ENCODE results near the gene TRIM10.

Gene TRIM10

DNA sequence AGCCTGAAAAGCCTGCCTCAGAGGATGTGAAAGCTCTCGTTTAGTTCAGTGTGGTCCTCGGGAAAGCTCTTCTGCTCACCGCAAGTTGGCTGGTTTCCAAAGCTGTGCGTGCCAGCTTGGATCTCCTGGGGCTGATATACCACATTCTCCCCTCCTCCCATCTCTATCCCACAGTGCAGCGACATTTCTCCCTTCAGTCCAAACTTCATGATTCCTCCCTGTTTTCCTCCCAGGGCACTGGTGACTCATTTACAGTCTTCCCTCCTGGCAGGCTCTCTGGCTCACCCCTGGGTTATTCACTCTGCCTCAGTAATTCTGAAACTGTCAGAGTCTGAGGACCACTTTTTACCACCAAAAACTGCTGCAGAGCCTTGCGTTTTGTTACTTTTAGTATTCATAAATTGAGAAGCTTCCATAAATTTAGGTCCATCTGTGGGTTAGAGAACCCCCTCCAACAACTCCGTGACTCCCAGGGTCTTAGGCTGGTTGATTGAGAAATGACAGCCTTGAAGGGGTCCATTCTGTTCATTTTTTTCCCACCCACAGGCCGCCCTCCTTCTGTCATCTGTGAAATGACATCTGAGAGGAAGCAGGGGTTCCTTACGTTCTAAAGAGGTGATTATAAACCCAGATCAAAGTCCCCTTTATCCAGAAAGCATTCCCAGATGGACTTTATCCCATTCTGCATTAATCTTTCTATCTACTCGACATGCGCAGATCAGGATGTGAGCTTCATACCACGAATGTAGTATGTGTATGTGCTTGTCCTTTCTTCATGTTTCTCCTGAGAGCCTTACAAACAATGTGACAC lies 6.1 kb downstream of the TRIM10 start:
- TF ChIP-seq, protein P1, sequence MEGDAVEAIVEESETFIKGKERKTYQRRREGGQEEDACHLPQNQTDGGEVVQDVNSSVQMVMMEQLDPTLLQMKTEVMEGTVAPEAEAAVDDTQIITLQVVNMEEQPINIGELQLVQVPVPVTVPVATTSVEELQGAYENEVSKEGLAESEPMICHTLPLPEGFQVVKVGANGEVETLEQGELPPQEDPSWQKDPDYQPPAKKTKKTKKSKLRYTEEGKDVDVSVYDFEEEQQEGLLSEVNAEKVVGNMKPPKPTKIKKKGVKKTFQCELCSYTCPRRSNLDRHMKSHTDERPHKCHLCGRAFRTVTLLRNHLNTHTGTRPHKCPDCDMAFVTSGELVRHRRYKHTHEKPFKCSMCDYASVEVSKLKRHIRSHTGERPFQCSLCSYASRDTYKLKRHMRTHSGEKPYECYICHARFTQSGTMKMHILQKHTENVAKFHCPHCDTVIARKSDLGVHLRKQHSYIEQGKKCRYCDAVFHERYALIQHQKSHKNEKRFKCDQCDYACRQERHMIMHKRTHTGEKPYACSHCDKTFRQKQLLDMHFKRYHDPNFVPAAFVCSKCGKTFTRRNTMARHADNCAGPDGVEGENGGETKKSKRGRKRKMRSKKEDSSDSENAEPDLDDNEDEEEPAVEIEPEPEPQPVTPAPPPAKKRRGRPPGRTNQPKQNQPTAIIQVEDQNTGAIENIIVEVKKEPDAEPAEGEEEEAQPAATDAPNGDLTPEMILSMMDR (IDR thresholded peaks at IDR 0.05; ENCODE audit: poor library complexity, severe bottlenecking), result no peak
- Histone ChIP-seq H3K4me3 (ENCODE audit: severe bottlenecking) (no peak overlapping the region), H3K27ac (ENCODE audit: poor library complexity, severe bottlenecking) (peak overlapping the region; percentile 59), H3K9me3 (ENCODE audit: severe bottlenecking) (no peaks in the 10 kb centered on the region), H3K36me3 (ENCODE audit: low read depth) (no peaks in the 10 kb centered on the region), H3K4me1 (ENCODE audit: insufficient read depth, poor library complexity, severe bottlenecking) (peaks cover 23% of the 10 kb centered on the region), H3K27me3 (ENCODE audit: insufficient read depth, poor library complexity, severe bottlenecking) (no peaks in the 10 kb centered on the region)
- ATAC-seq (ENCODE audit: low read depth), result peak; percentile 92
- no peak for DNase-seq (ENCODE audit: low spot score)

DNA sequence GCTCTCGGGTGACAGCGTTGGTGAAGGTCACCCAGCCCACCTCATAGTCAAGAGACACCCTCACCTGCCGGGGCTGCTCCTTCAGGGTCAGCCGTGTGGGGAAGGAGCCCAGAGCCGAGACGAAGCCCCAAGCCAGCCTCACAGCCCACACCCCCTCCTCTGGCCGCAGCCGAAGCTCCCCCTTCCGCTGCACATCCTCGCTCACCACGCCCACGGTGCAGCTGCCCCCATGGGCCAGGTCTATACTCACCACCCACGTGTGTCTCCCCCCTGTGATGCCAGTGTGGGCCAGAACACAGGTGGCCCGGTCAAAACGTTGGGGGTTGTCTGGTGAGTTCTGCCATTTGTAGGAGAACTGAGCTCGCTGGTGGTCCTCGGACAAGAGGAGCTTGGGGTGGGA lies 7.0 kb downstream of the TRIM10 start:
- peaks cover 23% of the 10 kb centered on the region for H3K4me1 ChIP-seq (ENCODE audit: insufficient read depth, poor library complexity, severe bottlenecking)
- H3K27me3 ChIP-seq (ENCODE audit: insufficient read depth, poor library complexity, severe bottlenecking), result no peaks in the 10 kb centered on the region
- H3K27ac ChIP-seq (ENCODE audit: poor library complexity, severe bottlenecking), result peak overlapping the region; percentile 59

DNA sequence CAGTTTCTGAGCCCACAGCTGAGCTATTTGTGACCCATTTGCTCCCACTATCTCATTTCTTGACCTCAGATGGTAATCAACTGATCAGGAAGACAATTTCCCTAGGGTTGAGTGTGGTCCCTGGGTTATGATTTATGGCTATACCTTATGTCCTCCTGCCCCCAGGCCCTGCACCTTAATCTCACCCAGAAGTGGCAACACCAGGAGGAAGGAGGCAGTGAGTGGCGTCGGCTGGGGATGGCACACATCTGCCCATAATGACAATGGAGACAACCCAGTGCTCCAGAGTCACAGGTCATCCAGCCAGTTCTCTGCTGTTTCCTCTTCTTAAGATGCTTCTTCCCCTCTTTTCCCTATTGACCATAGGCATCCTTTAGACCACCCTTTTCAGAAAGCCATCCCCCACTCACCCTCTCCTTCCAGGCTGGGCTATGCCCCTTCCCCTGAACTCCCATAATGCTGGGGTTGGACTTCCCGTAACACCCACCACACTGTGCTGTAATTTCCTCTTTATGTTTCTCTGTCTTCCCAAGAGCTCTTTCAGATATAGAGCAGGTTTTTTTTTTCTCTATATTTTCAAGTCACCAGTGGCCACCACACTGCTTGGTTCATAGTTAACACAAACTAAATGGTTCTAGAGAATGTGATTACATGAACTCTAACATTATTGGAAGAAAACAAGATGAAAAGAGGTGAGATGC lies 8.0 kb downstream of the TRIM10 start:
- H3K9me3 ChIP-seq (ENCODE audit: severe bottlenecking), result no peaks in the 10 kb centered on the region
- ATAC-seq (ENCODE audit: low read depth) (no peak), DNase-seq (ENCODE audit: low spot score) (no peak)
- TF ChIP-seq, protein P1 (IDR thresholded peaks at IDR 0.05; ENCODE audit: poor library complexity, severe bottlenecking), result no peak
- H3K4me3 ChIP-seq (ENCODE audit: severe bottlenecking), result no peak overlapping the region
- peaks cover 23% of the 10 kb centered on the region for H3K4me1 ChIP-seq (ENCODE audit: insufficient read depth, poor library complexity, severe bottlenecking)
- no peaks in the 10 kb centered on the region for H3K27me3 ChIP-seq (ENCODE audit: insufficient read depth, poor library complexity, severe bottlenecking)
- H3K36me3 ChIP-seq (ENCODE audit: low read depth), result no peaks in the 10 kb centered on the region
- no peak overlapping the region for H3K27ac ChIP-seq (ENCODE audit: poor library complexity, severe bottlenecking)

More for the DNA sequence above, 7.0 kb downstream of the TRIM10 start:
- ATAC-seq (ENCODE audit: low read depth) (no peak), DNase-seq (ENCODE audit: low spot score) (no peak)
- no peaks in the 10 kb centered on the region for H3K36me3 ChIP-seq (ENCODE audit: low read depth)
- no peak overlapping the region for H3K4me3 ChIP-seq (ENCODE audit: severe bottlenecking)
- H3K9me3 ChIP-seq (ENCODE audit: severe bottlenecking), result no peaks in the 10 kb centered on the region
- TF ChIP-seq, protein P1 (IDR thresholded peaks at IDR 0.05; ENCODE audit: poor library complexity, severe bottlenecking), result no peak

DNA sequence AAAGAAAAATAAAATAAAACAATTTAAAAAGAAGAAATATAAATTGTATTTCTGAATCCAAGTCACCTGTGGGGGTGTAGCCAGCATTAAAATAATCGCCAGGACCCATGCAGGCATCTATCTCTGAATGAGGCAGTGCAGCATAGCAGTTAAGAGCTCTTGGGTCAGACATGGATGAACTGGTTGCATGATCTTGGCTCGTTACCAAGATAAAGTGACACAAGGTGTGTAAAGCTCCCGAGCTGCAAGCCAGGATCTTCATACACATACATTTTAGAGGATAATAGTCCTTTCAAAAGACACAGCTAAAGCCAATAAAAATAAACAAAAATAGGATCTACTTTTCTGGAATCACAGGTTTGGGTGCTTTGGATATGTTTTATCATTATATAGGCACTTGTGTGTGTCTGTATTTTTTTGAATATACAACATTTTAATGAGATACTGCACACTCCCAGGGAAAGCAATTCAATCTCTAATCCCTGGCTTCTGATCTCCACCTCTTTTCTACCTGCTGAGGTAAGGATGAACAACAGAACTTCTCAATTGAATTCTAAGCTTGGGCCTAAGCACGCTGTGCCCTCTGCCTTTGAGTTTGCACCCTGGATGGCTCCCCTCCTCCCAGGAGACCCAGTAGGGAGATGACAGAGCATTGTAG lies 8.9 kb downstream of the TRIM10 start:
- Histone ChIP-seq H3K9me3 (ENCODE audit: severe bottlenecking) (no peaks in the 10 kb centered on the region), H3K4me3 (ENCODE audit: severe bottlenecking) (no peak overlapping the region), H3K36me3 (ENCODE audit: low read depth) (no peaks in the 10 kb centered on the region), H3K27me3 (ENCODE audit: insufficient read depth, poor library complexity, severe bottlenecking) (no peaks in the 10 kb centered on the region), H3K27ac (ENCODE audit: poor library complexity, severe bottlenecking) (no peak overlapping the region), H3K4me1 (ENCODE audit: insufficient read depth, poor library complexity, severe bottlenecking) (peaks cover 23% of the 10 kb centered on the region)
- TF ChIP-seq, protein P1 (IDR thresholded peaks at IDR 0.05; ENCODE audit: poor library complexity, severe bottlenecking), result no peak
- no peak for DNase-seq (ENCODE audit: low spot score)
- ATAC-seq (ENCODE audit: low read depth), result no peak

Data from RWPE2 (cell line).